BLaER1 treated with 17β-estradiol and CSF1 and Interleukin-3, amounts not matched to agents 10 nM and 100 nM (cell line): Measurements from ENCODE around the gene CR2.
"Not testable (repeated sequence)": the region's sequence is repeated elsewhere in the genome, so short reads cannot be mapped to it uniquely, and the experiment has no call there.

Source experiments
- H3K27ac ChIP-seq, 11 experiments: shearing (Covaris generic); formaldehyde crosslinking; 2 replicates each; pipeline ENCODE4 v1.8.1; 2022
- H3K27me3 ChIP-seq, 11 experiments: shearing (Covaris generic); formaldehyde crosslinking; 2 replicates each; pipeline ENCODE4 v1.8.1; 2022
- H3K36me3 ChIP-seq, 11 experiments: shearing (Covaris generic); formaldehyde crosslinking; 2 replicates each; pipeline ENCODE4 v1.8.1; 2022
- H3K4me1 ChIP-seq, 10 experiments: shearing (Covaris generic); formaldehyde crosslinking; 2 replicates each; pipeline ENCODE4 v1.8.1; 2022
- H3K4me2 ChIP-seq, 11 experiments: shearing (Covaris generic); formaldehyde crosslinking; 2 replicates each; pipeline ENCODE4 v1.8.1; 2022
- H3K4me3 ChIP-seq, 10 experiments: shearing (Covaris generic); formaldehyde crosslinking; 2 replicates each; pipeline ENCODE4 v1.8.1; 2022
- H3K9ac ChIP-seq, 11 experiments: shearing (Covaris generic); formaldehyde crosslinking; 2 replicates each; pipeline ENCODE4 v1.8.1; 2022
- H3K9me3 ChIP-seq, 11 experiments: shearing (Covaris generic); formaldehyde crosslinking; replicated peaks in 1 of 11; 2 replicates each; pipeline ENCODE4 v1.8.1; 2022
- H4K20me1 ChIP-seq, 11 experiments: shearing (Covaris generic); formaldehyde crosslinking; 2 replicates each; pipeline ENCODE4 v1.8.1; 2022
- Cebpa-rat ChIP-seq, 11 experiments: shearing (Covaris generic); IDR thresholded peaks; 2 replicates each; pipeline ENCODE4 v1.8.1; 2022

The CR2 gene

GRCh38 chr1:207514890-207515289 lies 60.8 kb downstream of the CR2 start:
- Histone ChIP-seq H3K9me3 (no peaks in the 10 kb centered on the region), H3K36me3 (no peaks in the 10 kb centered on the region), H3K4me3 (no peak overlapping the region), H3K27me3 (no peaks in the 10 kb centered on the region), H4K20me1 (no peaks in the 10 kb centered on the region), H3K9ac (no peak overlapping the region), H3K4me2 (no peak overlapping the region), H3K27ac (no peak overlapping the region), H3K4me1 (0 out of 20 replicates have a peak, but pooled peaks cover 0 to 4% (median 0%) of the 10 kb centered on the region in 10 experiments)
- TF ChIP-seq Cebpa-rat (IDR thresholded peaks at IDR 0.05): no peak

GRCh38 chr1:207516729-207517128 lies 62.6 kb downstream of the CR2 start:
- Histone ChIP-seq H3K27me3 (no peaks in the 10 kb centered on the region), H3K4me2 (no peak overlapping the region), H3K9ac (no peak overlapping the region), H4K20me1 (no peaks in the 10 kb centered on the region), H3K36me3 (no peaks in the 10 kb centered on the region), H3K4me1 (no peaks in the 10 kb centered on the region), H3K4me3 (no peak overlapping the region), H3K9me3 (no peaks in the 10 kb centered on the region), H3K27ac (no peak overlapping the region)
- no peak for TF ChIP-seq Cebpa-rat (IDR thresholded peaks at IDR 0.05)

- no peak overlapping the region for H3K4me2 ChIP-seq
- no peak overlapping the region for H3K27ac ChIP-seq
- no peaks in the 10 kb centered on the region for H3K36me3 ChIP-seq
- no peaks in the 10 kb centered on the region for H3K9me3 ChIP-seq
- H3K4me1 ChIP-seq: no peaks in the 10 kb centered on the region
- H3K9ac ChIP-seq: no peak overlapping the region
- no peak overlapping the region for H3K4me3 ChIP-seq
- TF ChIP-seq Cebpa-rat (IDR thresholded peaks at IDR 0.05): no peak
- no peaks in the 10 kb centered on the region for H3K27me3 ChIP-seq
- no peaks in the 10 kb centered on the region for H4K20me1 ChIP-seq
These were observed 64.6 kb downstream of the CR2 start for GRCh38 chr1:207518608-207519236.

- Histone ChIP-seq H3K36me3 (no peaks in the 10 kb centered on the region), H3K27me3 (no peaks in the 10 kb centered on the region), H3K27ac (no peak overlapping the region), H3K9ac (no peak overlapping the region), H3K4me2 (no peak overlapping the region), H3K4me1 (no peaks in the 10 kb centered on the region), H3K9me3 (no peaks in the 10 kb centered on the region), H4K20me1 (no peaks in the 10 kb centered on the region), H3K4me3 (no peak overlapping the region)
- TF ChIP-seq Cebpa-rat (IDR thresholded peaks at IDR 0.05): no peak
These were observed 65.6 kb downstream of the CR2 start for GRCh38 chr1:207519505-207520399.

DNA sequence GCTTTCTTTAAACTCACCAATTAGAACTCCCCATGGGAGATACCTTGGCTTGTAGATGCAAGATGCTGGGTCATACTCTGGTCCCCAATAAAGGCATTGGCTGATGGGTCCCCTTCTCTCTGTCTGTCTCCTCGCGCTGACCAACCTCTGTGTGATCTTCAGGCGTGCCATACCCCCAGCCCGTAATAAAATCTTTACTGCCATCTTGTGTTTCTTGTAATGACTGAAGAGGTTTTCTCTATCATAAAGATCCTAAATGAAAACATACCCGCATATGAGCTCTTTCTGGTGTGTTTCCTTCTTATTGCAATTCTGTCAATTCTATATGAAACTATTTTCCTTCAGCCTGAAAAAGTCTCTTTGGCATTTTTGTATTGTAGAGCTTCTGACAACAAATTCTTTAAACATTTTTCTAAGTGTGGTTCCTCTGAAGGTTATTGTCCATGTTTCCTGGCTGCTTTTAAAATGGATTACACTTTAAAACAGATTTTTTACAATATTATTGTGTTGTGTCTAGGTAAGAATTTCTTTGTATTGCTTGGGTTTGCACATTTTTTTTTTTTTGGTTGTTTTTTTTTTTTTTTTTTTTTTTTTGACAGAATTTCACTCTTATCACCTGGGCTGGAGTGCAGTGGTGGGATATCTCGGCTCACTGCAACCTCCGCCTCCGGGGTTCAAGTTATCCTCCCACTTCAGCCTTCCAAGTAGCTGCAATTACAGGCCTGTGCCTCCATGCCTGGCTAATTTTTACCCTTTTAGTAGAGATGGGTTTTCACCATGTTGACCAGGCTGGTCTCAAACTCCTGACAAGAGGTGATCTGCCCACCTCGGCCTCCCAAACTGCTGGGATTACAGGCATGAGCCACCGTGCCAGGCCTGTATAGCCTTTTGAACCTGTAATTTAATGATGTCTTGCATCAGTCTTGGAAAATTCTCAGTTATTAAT lies 66.5 kb downstream of the CR2 start:
- H3K27ac ChIP-seq, H3K9me3 ChIP-seq, H3K27me3 ChIP-seq, H3K4me3 ChIP-seq, H4K20me1 ChIP-seq, H3K36me3 ChIP-seq, H3K4me1 ChIP-seq, H3K9ac ChIP-seq, H3K4me2 ChIP-seq: not testable (repeated sequence)

DNA sequence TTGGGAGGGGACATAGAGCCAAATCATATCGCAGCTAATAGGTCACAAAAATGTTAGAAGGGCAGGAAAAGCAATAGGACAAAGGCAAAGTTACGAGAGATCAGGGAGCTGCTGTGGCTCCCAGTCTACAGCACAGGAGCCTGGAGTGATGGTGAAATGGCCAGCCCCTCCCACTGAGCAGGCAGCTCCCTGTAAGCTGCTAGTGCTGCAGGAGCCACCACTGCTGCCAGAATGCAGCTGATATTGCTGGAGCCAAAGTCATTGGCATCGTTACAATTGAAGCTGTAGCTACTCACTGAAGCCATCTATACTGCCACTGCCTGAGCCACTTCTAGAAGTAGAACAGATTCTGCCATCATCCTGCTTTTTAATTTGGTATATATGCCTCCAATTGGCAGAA lies 71.1 kb downstream of the CR2 start:
- H3K27ac ChIP-seq, H3K27me3 ChIP-seq, H3K4me1 ChIP-seq, H3K4me2 ChIP-seq, H3K9me3 ChIP-seq, H3K4me3 ChIP-seq, H3K9ac ChIP-seq, H3K36me3 ChIP-seq, H4K20me1 ChIP-seq: not testable (repeated sequence)

DNA sequence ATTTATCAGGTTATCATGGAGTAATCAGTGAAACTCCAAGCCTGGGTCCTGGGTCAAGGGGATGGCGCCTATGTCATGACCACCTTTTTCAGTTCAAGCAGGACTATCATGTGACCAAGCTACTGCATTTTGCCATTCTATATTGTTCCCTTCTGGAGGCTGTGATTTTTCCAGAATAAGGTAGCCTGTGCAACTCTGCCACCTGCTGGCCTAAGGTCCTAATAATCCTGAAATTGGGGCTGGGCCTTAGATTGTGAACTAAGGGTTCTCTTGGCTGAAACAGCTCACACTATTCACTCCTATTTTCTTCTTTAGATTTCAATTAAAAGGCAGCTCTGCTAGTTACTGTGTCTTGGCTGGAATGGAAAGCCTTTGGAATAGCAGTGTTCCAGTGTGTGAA lies 74.3 kb downstream of the CR2 start:
- not testable (repeated sequence) for H3K4me3 ChIP-seq, H3K9me3 ChIP-seq, H3K27me3 ChIP-seq, H3K27ac ChIP-seq, H3K9ac ChIP-seq, H3K4me1 ChIP-seq, H3K4me2 ChIP-seq, H4K20me1 ChIP-seq, H3K36me3 ChIP-seq

- H3K4me2 ChIP-seq, H4K20me1 ChIP-seq, H3K27ac ChIP-seq, H3K27me3 ChIP-seq, H3K9me3 ChIP-seq, H3K4me3 ChIP-seq, H3K36me3 ChIP-seq, H3K4me1 ChIP-seq, H3K9ac ChIP-seq: not testable (repeated sequence)
These were observed 82.1 kb downstream of the CR2 start for GRCh38 chr1:207536263-207536662.
